D721Med (cell line): ENCODE results near the gene HNRNPM.
"Not testable (repeated sequence)": the region's sequence is repeated elsewhere in the genome, so short reads cannot be mapped to it uniquely, and the experiment has no call there.

Source experiments
- DNase-seq: peaks from one replicate; pipeline ENCODE4 v3.0.0; 2011; ENCODE audit warnings: low spot score; ENCODE audit not compliant: insufficient read length
- FAIRE-seq: peaks from 2 replicates; lab custom pipeline; 2011; peaks lifted over from hg19 to GRCh38; lab: Jason Lieb, UNC
- TF ChIP-seq, protein P1 (sequence below): IDR thresholded peaks from 2 replicates; pipeline ENCODE4 v1.5.1; 2012; ENCODE audit warnings: mild to moderate bottlenecking, control low read depth; ENCODE audit not compliant: insufficient read depth; ENCODE audit errors: missing control alignments

Gene HNRNPM

GRCh38 chr19:8412783-8413628, 31.8 kb upstream of the HNRNPM start, which contains the start of gene MARCHF2:
MARCHF2 (plus strand) TSS chr19:8413305; CDS start chr19:8421841, 8,536 bp downstream.
- TF ChIP-seq, protein P1, sequence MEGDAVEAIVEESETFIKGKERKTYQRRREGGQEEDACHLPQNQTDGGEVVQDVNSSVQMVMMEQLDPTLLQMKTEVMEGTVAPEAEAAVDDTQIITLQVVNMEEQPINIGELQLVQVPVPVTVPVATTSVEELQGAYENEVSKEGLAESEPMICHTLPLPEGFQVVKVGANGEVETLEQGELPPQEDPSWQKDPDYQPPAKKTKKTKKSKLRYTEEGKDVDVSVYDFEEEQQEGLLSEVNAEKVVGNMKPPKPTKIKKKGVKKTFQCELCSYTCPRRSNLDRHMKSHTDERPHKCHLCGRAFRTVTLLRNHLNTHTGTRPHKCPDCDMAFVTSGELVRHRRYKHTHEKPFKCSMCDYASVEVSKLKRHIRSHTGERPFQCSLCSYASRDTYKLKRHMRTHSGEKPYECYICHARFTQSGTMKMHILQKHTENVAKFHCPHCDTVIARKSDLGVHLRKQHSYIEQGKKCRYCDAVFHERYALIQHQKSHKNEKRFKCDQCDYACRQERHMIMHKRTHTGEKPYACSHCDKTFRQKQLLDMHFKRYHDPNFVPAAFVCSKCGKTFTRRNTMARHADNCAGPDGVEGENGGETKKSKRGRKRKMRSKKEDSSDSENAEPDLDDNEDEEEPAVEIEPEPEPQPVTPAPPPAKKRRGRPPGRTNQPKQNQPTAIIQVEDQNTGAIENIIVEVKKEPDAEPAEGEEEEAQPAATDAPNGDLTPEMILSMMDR = peak; percentile 57
- FAIRE-seq (no peak), DNase-seq (peak; percentile 84)

DNA sequence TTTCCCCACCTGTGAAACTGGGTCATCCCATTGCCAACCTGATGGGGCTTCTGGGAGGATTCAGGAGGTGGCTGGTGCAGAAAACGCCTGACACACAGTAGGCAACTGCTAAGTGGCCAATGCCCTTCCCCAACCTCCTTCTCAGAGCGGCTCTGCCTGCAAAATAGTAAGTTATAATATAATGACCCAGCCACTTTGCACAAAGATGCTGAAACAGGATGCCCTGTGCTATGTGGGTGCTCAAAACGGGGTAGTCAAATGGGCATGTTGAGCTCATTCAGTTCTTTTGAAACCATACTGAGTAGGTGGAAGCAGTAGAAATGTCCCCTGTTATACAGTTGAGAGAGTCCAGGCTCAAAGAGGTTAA, 31.2 kb upstream of the HNRNPM start:
- no peak for FAIRE-seq
- TF ChIP-seq, protein P1 = no peak
- no peak for DNase-seq

DNA sequence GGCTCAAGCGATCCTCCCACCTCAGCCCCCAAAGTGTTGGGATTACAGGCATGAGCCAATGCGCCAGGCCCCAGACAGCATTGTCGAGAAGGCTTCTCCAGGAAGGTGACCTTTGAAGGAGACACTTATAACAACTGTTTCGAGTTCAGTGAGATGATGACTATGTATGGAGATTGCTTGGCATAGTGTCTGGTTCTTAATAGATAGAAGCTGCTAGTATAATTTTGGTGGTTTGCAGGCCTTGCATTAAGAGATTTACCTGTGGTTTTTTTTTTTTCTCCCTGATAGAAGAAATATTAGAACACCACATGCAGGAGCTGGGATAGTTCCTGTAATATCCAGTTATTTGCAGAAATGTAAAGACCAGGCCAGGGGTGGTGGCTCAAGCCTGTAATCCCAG, 28.0 kb upstream of the HNRNPM start:
- TF ChIP-seq, protein P1 = no peak
- no peak for DNase-seq
- FAIRE-seq = no peak

DNA sequence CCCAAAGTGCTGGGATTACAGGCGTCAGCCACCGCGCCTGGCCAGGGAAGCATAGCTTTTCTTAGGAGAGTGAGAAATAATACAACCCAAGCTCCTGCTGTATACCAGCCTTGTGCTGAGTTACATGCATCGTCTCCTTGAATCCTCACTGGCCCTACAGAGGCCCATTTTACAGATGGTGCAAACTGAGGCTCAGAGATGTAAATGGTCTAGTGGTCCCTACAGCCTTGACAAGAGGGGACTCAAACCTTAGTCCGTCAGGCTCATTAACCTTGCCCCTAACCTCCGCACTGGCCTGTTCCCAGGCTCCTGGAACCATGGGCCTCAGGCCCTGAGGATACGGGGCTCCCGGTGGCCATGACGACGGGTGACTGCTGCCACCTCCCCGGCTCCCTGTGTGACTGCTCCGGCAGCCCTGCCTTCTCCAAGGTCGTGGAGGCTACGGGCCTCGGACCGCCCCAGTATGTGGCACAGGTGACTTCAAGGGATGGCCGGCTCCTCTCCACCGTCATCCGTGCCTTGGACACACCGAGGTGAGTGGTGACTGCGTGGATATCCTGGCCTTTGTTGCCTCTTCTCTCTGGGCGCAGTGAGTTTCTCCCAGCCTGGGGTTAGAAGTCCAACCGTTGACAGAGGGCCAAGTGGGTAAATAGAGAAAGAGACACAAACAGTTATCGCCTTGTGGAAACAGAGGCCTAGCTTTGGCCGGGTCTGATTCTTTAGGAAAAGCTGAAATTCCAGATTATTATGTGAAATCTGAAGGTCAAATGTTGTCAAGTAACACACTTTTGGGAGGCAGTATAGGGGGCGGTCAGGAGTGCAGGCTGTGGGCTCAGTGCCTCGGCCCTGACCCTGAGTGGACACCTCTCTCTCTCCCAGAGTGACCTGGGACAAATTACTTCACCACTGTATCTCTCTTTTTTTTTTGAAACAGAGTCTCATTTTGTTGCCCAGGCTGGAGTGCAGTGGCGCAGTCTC, 23.0 kb upstream of the HNRNPM start:
- FAIRE-seq (no peak), DNase-seq (no peak)
- TF ChIP-seq, protein P1 = no peak

- TF ChIP-seq, protein P1 = no peak
- FAIRE-seq = no peak
- no peak for DNase-seq
Measured at GRCh38 chr19:8423817-8424223, 21.0 kb upstream of the HNRNPM start.

GRCh38 chr19:8425331-8425730, 19.4 kb upstream of the HNRNPM start:
- DNase-seq, FAIRE-seq: not testable (repeated sequence)

DNA sequence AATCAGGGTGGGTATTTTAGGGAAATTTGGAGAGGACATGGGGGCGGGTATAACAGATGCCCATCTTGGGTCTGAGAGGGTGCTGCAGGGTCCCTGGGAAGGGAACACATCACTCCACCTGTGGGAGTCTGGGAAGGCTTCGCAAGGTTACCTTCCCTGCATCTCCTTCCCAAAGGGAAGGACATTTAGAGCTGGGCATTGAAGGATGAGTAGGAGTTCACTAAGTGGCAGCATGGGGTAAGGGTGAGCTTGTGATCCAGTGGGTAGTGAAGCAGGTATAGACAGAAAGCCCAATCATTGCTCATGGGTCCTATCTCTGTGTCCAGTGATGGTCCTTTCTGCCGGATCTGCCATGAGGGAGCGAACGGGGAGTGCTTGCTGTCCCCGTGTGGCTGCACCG, 18.5 kb upstream of the HNRNPM start:
- no peak for FAIRE-seq
- no peak for DNase-seq
- TF ChIP-seq, protein P1 = no peak
